GM11168 (cell line): ENCODE measurements around the gene CRYM.

Experiments
- in situ Hi-C: fragments of 300-500 bp; cut with MboI; formaldehyde crosslinking; loops from one replicate; pipeline ENCODE4 v1.12.0; 2022; ENCODE audit warnings: low sequenced_read_pairs; ENCODE audit not compliant: unreplicated experiment

Gene CRYM

DNA sequence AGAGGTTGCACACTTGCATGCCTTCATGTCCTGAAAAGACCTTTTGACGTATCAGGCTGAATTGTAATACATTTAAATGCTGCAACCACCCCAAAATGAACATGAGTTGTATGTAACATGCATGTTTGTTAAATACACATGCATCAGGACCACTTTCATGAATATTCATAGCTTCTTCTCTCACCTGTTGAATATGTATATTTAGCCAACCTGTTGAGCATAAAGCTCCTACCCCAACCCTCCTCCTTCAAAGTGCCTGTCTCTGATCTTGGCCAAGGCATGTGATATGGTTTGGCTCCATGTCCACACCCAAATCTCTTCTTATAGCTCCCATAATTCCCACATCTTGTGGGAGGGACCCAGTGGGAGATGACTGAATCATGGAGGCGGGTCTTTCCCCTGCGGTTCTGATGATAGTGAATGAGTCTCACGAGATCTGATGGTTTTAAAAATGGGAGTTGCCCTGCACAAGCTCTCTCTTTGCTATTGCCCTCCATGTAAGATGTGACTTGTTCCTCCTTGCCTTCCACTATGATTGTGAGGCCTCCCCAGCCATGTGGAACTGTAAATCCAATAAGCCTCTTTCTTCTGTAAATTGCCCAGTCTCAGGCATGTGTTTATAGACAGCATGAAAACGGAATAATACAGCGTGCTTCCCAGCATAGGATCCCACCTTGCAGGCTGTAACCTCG, 3.8 kb upstream of the CRYM start:
- in situ Hi-C loops: loop anchor here (25.0 kb wide), 1 partner anchor 280 kb away; no protein-coding TSS in a partner anchor

GRCh38 chr16:21279501-21279900, 1.4 kb upstream of the CRYM start:
- in situ Hi-C loops: loop anchor here (10.0 to 25.0 kb wide), 2 partner anchors 85 to 283 kb away; no protein-coding TSS in a partner anchor

- in situ Hi-C loops: loop anchor here (10.0 to 25.0 kb wide), 2 partner anchors 82 to 285 kb away; no protein-coding TSS in a partner anchor
Observed at GRCh38 chr16:21277045-21277926, 804 bp downstream of the CRYM start.

- in situ Hi-C loops: loop anchor here (10.0 to 25.0 kb wide), 2 partner anchors 81 to 286 kb away; no protein-coding TSS in a partner anchor
Observed at GRCh38 chr16:21276090-21276489, 2.0 kb downstream of the CRYM start.

- in situ Hi-C loops: loop anchor here (10.0 to 25.0 kb wide), 2 partner anchors 81 to 287 kb away; no protein-coding TSS in a partner anchor
Observed at GRCh38 chr16:21275529-21275928, 2.6 kb downstream of the CRYM start.

- in situ Hi-C loops: loop anchor here (10.0 kb wide), 1 partner anchor 79 kb away; no protein-coding TSS in a partner anchor
Observed at GRCh38 chr16:21274172-21274726, 3.8 kb downstream of the CRYM start.

DNA sequence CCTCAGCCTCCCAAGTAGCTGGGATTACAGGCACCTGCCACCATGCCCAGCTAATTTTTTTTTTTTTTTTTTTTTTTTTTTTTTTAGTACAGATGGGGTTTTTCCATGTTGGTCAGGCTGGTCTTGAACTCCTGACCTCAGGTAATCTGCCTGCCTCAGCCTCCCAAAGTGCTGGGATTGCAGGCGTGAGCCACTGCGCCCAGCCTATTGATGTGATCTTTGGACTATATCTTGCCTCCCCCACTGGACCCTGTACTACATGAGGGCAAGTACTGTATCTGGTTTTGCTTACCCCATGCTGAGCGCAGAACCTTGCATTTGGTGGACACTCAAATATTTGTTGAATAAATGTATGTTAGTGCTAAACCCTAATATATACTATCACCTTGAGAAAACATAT, 5.3 kb downstream of the CRYM start:
- in situ Hi-C loops: loop anchor here (10.0 kb wide), 1 partner anchor 78 kb away; no protein-coding TSS in a partner anchor

GRCh38 chr16:21272253-21272652, 5.8 kb downstream of the CRYM start:
- in situ Hi-C loops: loop anchor here (10.0 kb wide), 1 partner anchor 77 kb away; no protein-coding TSS in a partner anchor

- in situ Hi-C loops: no loop called here
Observed at GRCh38 chr16:21268236-21268635, 9.9 kb downstream of the CRYM start.

DNA sequence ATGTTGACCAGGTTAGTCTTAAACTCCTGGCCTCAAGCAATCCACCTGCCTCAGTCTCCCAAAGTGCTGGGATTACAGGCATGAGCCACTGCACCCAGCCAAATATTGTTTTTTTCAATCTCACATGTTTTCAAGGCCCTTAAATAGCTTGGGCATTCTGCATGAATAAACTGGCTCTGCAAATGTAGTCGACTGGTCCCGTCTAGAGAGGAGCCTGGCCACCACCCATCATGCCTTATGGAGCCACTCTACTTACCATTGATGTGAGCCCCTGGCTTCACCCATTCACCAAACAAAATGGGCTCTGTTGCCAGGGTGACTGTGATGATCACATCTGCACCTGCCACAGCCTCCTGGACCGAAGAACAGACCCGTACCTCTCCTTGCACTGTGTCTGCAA, 10.8 kb downstream of the CRYM start:
- in situ Hi-C loops: no loop called here

DNA sequence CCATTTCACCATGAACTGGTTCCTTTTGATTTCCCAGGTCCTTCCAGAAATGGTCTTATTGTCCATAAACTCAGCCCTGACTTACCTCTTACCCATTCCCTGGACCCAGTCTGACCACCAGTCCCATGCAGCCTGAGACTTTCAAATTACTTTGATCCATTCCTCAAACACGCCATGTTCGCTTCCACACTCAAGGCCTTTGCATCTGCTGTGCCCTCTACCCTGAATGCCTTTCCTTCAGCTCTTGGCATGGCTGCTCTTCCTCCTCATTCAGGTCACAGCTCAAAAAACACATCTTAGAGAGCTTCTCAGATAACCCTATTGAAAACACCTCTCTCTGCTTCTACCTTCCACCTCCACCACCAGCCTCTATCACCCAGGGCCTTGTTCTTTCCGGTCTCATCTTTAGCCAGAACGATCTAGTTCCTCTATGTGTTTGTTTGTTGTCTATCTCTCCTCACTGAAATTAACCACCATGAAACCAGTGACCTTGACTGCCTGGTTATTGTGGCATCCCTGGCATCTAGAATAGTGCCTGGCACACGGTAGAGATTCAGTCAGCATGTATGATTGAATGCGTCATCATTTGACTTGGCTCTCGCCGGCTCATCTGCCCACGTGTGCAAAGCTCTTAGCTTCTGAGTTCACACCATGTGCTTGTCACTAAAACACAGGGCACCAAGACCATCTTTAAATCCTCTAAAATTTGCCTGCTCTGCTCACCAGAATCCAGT, 12.8 kb downstream of the CRYM start:
- in situ Hi-C loops: no loop called here

DNA sequence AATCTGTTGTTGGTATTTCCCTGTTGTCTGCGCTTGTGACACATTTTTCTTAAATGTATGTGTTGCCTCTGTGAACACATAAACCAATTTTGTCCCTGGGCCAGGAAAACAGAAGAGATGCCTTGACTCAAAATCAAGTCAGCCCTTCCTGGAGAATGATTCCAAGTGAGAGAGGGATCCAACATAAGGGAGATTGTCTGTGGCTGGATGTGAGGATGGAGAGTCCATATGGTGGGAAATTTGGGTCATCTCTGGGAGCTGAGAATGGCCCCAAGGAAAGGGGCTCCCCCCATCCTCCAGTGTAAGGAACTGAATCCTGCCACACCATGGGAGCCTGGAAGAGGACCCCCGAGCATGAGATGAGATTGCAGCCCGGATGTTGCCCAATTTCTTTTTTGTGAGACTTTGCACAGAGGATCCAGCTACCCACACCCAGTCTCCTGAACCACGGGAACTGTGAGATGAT, 13.5 kb downstream of the CRYM start:
- in situ Hi-C loops: no loop called here

DNA sequence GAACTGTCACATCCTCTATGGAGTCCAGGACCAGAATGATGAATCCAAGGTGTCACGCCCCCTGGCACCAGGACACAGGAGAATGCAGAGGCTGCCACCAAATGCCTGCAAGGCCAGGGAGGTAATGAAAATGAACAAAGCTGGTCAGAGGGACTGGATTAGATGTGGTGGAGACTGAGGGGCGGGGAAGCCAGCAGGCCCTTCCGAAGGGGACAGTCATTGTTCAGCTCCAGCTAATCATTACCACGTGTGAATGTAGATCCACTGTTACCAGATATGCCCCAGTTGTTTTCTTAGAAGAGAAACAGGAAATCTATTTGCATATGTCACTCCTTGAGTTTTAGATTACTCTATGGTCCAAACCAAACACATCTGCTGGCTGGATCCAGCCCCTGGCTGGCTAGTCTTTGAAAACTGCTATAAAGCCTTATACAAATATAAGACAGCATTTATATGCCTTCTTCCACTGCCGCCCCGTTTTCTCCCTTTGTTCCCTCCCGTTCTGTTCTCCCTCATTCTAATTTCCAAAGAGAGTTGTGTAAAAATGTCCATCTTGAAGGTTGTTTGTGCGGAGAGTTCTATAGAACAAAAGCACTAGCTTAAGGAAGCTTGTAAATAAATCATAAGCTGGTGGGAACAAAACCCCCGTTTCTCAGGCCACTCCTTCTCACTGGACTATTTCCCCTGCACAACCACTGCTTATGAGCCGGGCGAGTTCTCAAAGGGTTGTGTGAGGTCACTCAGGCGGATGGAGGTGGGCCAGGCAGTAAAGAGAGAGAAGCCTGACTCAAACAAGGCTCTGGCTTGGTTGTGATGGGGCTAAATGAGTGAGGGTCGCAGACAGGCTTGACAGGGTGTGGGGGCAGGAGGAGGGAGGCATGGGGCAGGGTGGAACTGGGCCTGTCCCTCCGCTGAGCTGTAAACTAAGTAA, 14.2 kb downstream of the CRYM start:
- in situ Hi-C loops: no loop called here

DNA sequence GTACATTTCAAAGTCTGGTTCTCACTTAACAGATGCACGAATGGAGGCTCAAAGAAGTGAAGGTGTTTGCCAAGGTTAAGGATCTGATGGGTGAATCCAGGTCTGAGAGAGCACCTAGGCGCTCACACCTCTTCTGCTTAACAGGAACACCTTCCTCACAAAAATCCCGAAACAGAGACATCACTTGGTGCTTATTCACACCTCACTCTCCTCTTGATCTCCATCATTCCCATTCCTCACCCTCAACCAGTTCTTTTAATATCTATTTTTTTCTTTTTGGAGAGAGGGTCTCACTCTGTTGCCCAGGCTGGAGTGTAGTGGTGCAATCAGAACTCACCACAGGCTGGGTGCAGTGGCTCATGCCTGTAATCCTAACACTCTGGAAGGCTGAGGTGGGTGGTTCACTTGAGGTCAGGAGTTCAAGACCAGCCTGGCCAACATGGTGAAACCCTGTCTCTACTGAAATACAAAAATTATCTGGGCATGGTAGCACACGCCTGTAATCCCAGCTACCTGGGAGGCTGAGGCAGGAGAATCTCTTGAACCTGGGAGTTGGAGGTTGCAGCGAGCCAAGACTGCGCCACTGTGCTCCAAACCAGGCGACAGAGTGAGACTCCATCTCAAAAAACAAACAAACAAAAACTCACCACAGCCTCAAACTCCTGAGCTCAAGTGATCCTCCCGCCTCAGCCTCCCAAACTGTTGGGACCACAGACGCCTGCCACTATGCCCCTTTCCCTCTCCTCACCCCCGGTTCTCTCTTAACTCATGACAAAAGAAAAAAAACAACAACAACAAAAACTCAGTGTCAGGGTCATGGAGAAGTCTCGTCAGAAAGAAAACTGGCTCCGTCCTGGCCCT, 15.1 kb downstream of the CRYM start:
- in situ Hi-C loops: no loop called here

DNA sequence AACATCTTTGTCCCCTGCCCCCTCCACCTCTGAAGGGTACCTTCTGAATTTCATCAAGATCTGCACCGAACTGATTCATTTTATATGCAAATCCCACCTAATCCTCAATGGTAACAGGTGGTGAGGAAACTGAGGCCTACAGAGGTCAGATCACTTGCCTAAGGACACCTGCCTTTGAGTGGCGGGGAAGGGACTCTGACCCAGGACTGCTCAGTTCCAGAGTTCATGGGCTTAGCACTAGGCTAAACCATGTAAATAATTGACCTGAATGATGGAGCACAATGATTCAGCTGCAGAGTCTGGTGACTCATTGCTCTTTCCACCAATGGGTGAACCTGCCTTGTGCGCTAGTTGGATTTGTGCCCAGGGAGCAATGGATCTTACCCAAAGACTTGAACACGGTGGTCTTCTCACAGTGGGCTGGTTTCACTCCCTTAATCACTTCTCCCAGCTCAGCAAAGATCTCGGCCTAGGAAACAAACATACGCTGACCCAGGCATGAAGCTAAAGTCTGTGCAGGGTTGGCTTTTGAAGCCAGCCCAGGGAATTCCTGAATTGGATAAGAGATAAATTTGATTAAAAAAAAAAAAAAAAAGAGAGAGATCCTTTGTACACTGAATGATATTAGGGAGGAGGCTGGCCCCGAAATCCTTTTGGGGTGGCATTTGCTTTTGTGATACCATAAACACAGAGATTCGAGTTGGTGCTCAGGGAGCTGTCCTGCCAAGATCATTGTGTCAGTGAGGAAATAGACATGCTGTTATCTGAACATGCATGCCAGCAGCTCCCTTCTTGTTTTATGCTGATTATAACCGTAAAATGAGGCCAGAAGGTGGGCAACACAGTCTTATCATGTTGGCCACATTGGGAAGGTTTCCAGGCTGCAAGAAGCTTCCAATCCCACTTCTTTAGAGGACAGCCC, 17.0 kb downstream of the CRYM start:
- in situ Hi-C loops: no loop called here

- in situ Hi-C loops: no loop called here
Observed at GRCh38 chr16:21257284-21257683, 20.8 kb downstream of the CRYM start.

DNA sequence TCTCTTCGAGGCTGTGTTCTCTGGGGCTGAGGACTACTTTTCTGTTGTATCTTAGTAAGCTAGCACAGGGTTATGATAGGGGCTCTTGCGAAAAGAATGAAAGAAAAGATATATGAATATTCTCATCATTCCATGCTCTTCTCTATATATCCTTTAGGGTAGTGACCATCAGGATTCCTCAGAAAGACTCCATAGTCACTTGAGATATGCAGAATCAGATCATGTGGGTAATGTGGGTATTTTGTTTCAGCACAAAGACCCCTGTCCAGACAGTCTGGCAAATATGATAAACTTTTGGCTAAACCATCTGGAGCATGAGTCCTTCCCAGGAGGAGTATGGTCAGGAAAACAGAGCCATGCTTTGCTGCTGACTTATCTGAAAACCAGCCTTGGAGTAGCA, 21.5 kb downstream of the CRYM start:
- in situ Hi-C loops: no loop called here
